Vagina (tissue), 2 donors: ENCODE measurements around the gene HACD4.

Experiments used
- POLR2A ChIP-seq, 2 donors: fragments of 450-650 bp; IDR thresholded peaks; one replicate each; pipeline ENCODE4 v1.6.1; 2017; ENCODE audit warnings: antibody characterized with exemption in 2 of 2, mild to moderate bottlenecking in 2 of 2, moderate library complexity in 2 of 2
- POLR2AphosphoS5 ChIP-seq, 2 donors: sonication (generic); formaldehyde crosslinking; IDR thresholded peaks; one replicate each; pipeline ENCODE4 v1.9.0; 2017; ENCODE audit warnings: antibody characterized with exemption in 2 of 2, mild to moderate bottlenecking in 2 of 2, low read depth in 1 of 2; ENCODE audit not compliant: insufficient read depth in 1 of 2
- TF ChIP-seq, protein P1 (sequence below), 3 experiments: fragments of 450-650 bp in 2 of 3; fragments of 200-600 bp in 1 of 3; sonication (generic) in 1 of 3; IDR thresholded peaks; one replicate each; pipeline ENCODE4 v1.5.1; 2017 to 2019; ENCODE audit warnings: antibody characterized with exemption in 3 of 3, mild to moderate bottlenecking in 2 of 3, moderate library complexity in 2 of 3

DNA sequence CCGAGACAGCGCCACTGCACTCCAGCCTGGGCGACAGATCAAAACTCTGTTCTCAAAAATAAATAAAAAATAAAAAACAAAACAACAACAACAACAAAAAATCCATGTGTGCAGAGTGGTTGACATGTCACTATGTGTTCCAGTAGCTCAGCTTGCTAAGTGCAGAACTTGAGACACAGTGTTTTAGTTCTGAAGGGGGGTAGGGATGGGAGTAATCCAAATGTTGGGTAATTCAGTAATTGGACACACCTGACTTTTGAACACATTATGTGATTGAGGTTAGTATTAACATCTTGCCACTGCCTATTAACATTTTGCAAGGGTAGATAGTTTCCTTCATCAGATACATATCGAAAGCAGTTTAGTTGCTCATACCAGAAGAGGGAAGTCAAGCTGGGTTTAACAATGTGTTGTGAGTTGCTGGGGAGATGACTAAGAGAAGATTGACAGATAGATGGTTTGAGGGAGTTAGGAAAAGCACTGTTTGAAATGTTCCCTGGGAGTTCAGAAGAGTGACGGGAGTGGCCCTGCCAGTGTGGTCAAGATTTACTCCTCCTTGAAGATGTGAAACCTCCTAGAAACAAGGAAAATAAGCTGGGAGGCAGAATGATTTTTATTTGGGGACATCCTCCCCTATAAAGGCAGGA lies 928 bp downstream of the HACD4 start:
- TF ChIP-seq, protein P1, sequence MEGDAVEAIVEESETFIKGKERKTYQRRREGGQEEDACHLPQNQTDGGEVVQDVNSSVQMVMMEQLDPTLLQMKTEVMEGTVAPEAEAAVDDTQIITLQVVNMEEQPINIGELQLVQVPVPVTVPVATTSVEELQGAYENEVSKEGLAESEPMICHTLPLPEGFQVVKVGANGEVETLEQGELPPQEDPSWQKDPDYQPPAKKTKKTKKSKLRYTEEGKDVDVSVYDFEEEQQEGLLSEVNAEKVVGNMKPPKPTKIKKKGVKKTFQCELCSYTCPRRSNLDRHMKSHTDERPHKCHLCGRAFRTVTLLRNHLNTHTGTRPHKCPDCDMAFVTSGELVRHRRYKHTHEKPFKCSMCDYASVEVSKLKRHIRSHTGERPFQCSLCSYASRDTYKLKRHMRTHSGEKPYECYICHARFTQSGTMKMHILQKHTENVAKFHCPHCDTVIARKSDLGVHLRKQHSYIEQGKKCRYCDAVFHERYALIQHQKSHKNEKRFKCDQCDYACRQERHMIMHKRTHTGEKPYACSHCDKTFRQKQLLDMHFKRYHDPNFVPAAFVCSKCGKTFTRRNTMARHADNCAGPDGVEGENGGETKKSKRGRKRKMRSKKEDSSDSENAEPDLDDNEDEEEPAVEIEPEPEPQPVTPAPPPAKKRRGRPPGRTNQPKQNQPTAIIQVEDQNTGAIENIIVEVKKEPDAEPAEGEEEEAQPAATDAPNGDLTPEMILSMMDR (IDR thresholded peaks at IDR 0.05): no peak
- TF ChIP-seq POLR2A (IDR thresholded peaks at IDR 0.05) (no peak), POLR2AphosphoS5 (IDR thresholded peaks at IDR 0.05; ENCODE audit: insufficient read depth in 1 of 2, low read depth in 1 of 2) (no peak)
